Liver (tissue), 3 donors: Measurements from ENCODE around the gene SREBF2.

ENCODE experiments used
- FOXA1 ChIP-seq: IDR thresholded peaks from 2 replicates; pipeline ENCODE4 v1.6.1; 2016; ENCODE audit warnings: antibody characterized with exemption
- RAD21 ChIP-seq, 2 donors: IDR thresholded peaks; 2 replicates each; pipeline ENCODE4 v1.6.1; 2016; ENCODE audit warnings: antibody characterized with exemption in 2 of 2, mild to moderate bottlenecking in 2 of 2
- REST ChIP-seq: IDR thresholded peaks from 2 replicates; pipeline ENCODE4 v1.6.1; 2016; ENCODE audit warnings: antibody characterized with exemption, mild to moderate bottlenecking
- SP1 ChIP-seq: IDR thresholded peaks from 2 replicates; pipeline ENCODE4 v1.6.1; 2018; ENCODE audit warnings: antibody characterized with exemption, mild to moderate bottlenecking
- TAF1 ChIP-seq: conservative IDR thresholded peaks from 2 replicates; pipeline ENCODE4 v1.6.1; 2016; ENCODE audit warnings: antibody characterized with exemption, mild to moderate bottlenecking
- YY1 ChIP-seq: IDR thresholded peaks from 2 replicates; pipeline ENCODE4 v1.6.1; 2016; ENCODE audit warnings: antibody characterized with exemption, mild to moderate bottlenecking
- TF ChIP-seq, protein P1 (sequence below): IDR thresholded peaks from 2 replicates; pipeline ENCODE4 v1.6.1; 2016; ENCODE audit warnings: antibody characterized with exemption
- TF ChIP-seq, protein P2 (sequence below): fragments of 150-350 bp; IDR thresholded peaks from 2 replicates; pipeline ENCODE4 v1.5.1; 2017; ENCODE audit warnings: improper control_type of control experiment, low read depth, low read length; ENCODE audit not compliant: missing input control
- TF ChIP-seq, protein P3 (sequence below): IDR thresholded peaks from 2 replicates; pipeline ENCODE4 v1.6.1; 2016; ENCODE audit warnings: antibody characterized with exemption
- donor health status: healthy.
- donor health status: healthy.

GRCh38 chr22:41922940-41923594, 90.2 kb downstream of the SREBF2 start:
- TF ChIP-seq, protein P1, sequence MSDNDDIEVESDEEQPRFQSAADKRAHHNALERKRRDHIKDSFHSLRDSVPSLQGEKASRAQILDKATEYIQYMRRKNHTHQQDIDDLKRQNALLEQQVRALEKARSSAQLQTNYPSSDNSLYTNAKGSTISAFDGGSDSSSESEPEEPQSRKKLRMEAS = no peak
- TF ChIP-seq, protein P2, sequence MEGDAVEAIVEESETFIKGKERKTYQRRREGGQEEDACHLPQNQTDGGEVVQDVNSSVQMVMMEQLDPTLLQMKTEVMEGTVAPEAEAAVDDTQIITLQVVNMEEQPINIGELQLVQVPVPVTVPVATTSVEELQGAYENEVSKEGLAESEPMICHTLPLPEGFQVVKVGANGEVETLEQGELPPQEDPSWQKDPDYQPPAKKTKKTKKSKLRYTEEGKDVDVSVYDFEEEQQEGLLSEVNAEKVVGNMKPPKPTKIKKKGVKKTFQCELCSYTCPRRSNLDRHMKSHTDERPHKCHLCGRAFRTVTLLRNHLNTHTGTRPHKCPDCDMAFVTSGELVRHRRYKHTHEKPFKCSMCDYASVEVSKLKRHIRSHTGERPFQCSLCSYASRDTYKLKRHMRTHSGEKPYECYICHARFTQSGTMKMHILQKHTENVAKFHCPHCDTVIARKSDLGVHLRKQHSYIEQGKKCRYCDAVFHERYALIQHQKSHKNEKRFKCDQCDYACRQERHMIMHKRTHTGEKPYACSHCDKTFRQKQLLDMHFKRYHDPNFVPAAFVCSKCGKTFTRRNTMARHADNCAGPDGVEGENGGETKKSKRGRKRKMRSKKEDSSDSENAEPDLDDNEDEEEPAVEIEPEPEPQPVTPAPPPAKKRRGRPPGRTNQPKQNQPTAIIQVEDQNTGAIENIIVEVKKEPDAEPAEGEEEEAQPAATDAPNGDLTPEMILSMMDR = no peak
- TF ChIP-seq REST (no peak), RAD21 (IDR thresholded peaks at IDR 0.05) (no peak), YY1 (no peak), TAF1 (no peak), SP1 (no peak), FOXA1 (no peak)
- TF ChIP-seq, protein P3, sequence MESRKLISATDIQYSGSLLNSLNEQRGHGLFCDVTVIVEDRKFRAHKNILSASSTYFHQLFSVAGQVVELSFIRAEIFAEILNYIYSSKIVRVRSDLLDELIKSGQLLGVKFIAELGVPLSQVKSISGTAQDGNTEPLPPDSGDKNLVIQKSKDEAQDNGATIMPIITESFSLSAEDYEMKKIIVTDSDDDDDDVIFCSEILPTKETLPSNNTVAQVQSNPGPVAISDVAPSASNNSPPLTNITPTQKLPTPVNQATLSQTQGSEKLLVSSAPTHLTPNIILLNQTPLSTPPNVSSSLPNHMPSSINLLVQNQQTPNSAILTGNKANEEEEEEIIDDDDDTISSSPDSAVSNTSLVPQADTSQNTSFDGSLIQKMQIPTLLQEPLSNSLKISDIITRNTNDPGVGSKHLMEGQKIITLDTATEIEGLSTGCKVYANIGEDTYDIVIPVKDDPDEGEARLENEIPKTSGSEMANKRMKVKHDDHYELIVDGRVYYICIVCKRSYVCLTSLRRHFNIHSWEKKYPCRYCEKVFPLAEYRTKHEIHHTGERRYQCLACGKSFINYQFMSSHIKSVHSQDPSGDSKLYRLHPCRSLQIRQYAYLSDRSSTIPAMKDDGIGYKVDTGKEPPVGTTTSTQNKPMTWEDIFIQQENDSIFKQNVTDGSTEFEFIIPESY = no peak
